ENCODE measurements around the gene TNFAIP8.
"Not testable (repeated sequence)": the region's sequence is repeated elsewhere in the genome, so short reads cannot be mapped to it uniquely, and the experiment has no call there.

TNFAIP8 gene

DNA sequence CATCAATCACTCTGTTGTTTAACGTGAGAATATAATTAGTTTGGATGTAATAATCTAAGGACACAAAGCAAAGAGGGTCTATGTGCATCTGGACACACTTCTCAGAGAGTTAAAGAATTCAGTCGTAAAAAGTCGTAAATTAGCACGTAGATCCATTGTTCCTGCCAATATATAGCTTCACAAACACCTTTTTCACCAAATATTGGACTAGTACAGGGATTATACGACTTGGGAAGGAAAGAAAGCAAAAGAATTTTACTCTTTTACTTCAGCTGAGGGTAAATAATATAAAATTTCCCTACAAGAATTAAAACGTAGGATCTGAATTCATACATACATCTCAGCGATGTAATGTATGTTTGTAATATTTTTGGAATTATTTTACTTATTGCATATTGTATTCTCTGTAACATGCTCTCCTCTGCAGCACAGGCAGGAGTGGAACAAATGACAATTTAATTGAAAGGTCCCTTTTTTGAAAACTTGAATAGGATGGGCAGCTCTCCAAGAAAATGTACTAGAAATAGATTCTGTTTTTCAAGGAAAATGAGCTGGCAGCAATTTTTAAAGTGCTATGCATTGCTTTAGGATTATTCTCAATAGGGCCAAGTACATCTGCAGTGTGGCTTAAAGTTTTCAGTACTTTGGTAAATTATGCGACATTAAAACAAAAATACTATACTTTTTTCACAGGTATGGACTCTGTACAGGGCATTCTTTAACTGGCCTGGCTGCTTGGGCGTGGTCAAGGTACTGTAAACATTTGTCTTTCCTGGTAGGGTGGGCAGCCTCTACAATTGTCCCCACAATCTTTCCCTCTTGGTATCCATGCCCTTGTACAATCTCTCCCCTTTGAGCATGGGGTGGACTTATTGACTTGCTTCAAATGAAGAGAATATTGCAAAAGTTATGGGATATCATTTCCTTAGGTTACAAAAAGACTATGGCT lies 56.7 kb downstream of the TNFAIP8 start:
- in situ Hi-C loops (cut with MboI; ENCODE audit: low sequenced_read_pairs) = loop anchor here (25.0 kb wide), 1 partner anchor 400 kb away; no protein-coding TSS in a partner anchor

DNA sequence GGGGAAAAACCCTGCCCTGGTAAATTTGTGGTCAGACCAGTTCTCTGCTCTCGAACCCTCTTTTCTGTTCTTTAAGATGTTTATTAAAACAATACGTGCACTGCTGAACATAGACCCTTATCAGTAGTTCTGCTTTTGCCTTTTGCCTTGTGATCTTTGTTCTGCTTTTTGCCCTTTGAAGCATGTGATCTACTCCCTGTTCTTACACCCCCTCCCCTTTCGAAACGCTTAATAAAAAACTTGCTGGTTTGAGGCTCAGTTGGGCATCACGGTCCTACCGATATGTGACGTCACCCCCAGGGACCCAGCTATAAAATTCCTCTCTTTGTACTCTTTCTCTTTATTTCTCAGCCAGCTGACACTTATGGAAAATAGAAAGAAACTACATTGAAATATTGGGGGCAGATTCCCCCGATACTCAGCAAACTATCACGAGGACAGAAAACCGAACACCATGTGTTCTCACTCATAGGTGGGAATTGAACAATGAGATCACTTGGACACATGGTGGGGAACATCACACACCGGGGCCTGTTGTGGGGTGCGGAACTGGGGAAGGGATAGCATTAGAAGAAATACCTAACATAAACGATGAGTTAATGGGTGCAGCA lies 58.4 kb downstream of the TNFAIP8 start:
- in situ Hi-C loops (cut with MboI; ENCODE audit: low sequenced_read_pairs) = loop anchor here (25.0 kb wide), 1 partner anchor 402 kb away; no protein-coding TSS in a partner anchor

DNA sequence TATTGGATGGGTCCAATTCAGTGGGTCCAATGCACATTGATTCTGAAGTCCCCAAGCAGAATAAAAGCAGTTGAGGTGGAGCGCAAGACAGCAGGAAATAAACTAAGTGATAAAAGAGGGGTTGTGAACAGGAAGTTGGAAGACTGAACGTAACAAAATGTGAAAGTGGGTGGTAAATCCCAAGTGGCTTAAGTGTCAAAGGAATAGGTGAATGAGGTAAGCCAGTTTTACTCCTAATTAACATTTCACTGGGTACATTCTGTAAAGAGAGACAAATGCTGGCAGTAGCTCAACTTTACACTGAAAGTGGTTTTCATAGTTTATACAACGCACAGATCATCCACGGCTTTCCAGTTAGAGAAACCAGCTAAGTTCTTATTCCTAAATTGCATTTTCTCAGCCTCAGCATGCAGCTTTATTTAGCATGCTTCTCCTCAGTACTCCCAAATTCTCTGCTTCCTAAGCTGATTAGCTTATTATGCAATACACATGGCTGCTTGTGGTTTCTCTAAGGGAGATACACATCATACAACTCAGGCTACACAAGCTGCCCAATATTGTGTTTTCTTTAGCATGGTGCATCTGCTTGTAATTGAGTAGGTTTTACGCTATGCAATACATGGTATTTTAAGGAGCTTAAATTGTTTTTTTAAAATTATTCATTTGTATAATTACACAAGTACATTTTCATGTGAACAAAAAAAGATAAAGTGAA lies 62.2 kb downstream of the TNFAIP8 start:
- in situ Hi-C loops (cut with MboI; ENCODE audit: low sequenced_read_pairs) = loop anchor here (25.0 kb wide), 1 partner anchor 406 kb away; no protein-coding TSS in a partner anchor

DNA sequence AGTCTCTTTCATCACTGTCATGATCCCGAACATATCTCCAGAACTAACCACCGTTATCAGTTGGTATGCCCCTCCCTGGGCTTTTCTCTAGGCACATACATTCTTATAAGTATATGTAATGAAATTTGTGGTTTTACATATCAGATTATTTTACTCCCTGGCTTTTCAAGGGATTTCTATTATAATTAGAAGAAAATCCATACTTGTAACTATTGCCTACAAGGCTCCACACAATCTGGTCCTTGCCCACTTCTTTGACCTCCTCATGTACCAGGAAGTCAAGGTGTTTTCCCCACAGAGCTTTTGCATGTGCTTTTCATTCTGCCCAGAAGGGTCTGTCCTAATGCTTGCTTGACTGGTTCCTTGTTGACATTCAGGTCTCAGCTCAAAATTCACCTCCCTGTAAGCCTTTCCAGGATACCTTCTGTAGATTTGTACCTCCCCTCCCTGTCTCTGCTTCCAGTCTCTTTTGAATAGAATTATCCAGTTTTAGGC lies 62.8 kb downstream of the TNFAIP8 start:
- in situ Hi-C loops (cut with MboI; ENCODE audit: low sequenced_read_pairs) = loop anchor here (25.0 kb wide), 1 partner anchor 406 kb away; no protein-coding TSS in a partner anchor

DNA sequence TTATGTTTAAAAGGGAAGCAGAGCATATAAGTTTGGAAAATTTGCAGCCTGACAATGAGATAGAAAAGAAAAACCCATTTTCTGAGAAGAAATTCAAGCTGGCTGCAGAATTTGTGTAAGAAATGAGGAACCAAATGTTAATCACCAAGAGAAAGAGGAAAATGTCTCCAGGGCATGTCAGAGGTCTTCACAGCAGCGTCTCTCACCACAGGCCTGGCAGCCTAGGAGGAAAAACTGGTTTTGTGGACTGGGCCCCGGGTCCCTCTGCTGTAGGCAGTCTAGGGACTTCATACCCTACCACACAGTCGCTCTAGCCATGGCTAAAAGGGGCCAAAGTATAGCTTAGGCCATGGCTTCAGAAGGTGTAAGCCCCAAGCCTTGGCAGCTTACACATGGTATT lies 64.3 kb downstream of the TNFAIP8 start:
- in situ Hi-C loops (cut with MboI; ENCODE audit: low sequenced_read_pairs) = loop anchor here (25.0 kb wide), 1 partner anchor 408 kb away; no protein-coding TSS in a partner anchor

DNA sequence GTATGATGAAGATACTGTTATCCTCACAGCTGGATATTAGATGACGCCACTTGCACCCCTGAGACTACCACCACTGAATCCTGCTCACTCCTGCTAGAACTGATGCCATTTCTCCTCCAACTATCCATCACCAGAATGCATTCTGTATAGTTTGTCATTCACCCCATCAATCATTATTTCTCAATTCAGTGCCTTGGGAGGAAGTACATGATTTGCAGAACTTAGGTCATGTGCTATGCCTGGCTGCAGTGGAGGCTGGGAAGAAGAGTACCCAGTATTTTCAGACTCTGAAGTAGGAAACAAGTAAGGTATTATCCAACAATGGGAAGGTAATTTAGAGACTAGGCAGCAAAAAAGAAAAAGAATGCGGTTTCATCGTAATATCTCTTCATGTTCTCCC lies 70.2 kb downstream of the TNFAIP8 start:
- in situ Hi-C loops (cut with MboI; ENCODE audit: low sequenced_read_pairs) = no loop called here

DNA sequence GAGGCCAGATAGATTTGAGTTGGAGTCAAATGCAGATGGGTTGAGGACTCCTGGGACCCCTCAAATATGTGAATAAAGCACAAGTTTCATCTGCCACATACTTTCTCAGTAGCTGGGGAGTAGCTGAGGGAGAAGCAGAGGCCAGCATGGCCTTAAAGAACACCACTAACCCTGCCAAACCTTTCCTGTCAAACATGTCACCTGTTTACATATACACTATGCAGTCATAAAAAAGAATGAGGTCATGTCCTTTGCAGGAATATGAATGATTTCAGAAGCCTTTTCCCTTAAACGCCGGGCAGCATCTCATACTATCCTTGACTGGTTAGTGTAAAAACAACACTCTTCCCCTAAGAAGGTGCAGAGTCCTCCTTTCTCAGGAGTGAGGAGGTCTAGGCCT lies 71.2 kb downstream of the TNFAIP8 start:
- in situ Hi-C loops (cut with MboI; ENCODE audit: low sequenced_read_pairs) = no loop called here

DNA sequence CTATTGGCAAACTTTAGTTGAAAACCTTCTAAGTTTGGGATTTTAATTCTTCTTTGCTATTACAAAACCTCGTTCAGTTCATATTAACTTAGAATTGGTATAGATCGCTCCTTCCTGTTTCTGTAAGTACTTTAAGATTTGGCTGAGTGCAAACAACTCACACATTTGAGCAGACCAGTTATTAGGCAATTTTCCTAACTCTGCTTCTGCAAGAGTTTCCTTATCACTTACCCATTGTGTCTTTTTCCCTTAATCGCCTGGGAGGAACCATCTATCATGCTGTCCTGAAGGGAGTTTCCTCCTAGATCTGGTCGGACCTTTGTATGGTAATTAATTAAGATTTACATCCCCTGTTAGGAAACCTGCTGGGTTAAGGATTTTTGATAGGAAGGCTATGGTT lies 71.8 kb downstream of the TNFAIP8 start:
- in situ Hi-C loops (cut with MboI; ENCODE audit: low sequenced_read_pairs) = not testable (repeated sequence)

DNA sequence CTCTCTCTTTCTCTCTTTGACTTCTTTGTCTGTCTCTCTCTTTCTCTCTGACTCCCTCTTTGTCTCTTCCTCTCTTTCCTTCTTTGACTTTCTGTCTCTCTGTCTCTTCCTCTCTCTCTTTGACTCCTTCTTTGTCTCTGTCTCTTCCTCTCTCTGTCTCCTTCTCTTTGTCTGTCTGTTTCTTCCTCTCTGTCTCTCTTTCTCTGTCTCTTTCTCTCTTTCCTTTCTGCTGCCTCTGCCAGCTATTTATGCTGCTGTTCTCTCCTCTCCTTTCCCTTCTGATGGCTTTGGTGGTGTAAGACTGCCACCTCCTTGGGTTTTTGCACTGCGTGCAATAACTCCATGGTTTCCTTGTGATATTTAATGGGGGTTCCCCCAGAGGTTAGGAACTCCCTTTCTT lies 72.3 kb downstream of the TNFAIP8 start:
- in situ Hi-C loops (cut with MboI; ENCODE audit: low sequenced_read_pairs) = not testable (repeated sequence)

DNA sequence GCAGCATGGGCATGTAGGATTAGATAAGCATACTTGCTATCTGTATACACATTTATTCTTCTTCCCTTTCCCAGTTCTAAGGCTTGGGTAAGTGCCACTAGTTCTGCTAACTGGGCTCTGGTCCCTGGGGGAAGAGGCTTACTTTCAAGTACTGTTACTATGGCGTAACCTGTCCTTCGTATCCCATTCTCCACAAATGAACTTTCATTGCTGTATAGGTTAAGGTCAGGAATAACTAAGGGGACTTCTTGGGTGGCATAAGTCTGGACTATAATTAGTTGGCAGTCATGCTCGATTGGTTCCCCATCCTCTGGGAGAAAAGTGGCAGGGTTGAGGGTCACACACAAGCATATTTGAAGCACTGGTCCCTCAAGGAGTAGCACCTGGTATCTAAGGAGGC lies 72.8 kb downstream of the TNFAIP8 start:
- in situ Hi-C loops (cut with MboI; ENCODE audit: low sequenced_read_pairs) = not testable (repeated sequence)

DNA sequence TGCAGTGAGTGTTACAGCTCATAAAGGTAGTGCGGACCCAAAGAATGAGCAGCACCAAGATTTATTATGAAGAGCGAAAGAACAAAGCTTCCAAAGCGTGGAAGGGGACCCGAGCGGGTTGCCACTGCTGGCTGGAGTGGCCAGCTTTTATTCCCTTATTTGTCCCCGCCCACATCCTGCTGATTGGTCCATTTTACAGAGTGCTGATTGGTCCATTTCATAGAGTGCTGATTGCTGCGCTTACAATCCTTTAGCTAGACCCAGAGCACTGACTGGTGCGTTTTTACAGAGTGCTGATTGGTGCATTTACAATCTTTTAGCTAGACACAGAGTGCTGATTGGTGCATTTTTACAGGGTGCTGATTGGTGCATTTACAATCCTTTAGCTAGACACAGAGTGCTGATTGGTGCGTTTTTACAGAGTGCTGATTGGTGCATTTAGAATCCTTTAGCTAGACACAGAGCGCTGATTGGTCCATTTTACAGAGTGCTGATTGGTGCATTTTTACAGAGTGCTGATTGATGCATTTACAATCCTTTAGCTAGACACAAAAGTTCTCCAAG lies 76.9 kb downstream of the TNFAIP8 start:
- in situ Hi-C loops (cut with MboI; ENCODE audit: low sequenced_read_pairs) = not testable (repeated sequence)

DNA sequence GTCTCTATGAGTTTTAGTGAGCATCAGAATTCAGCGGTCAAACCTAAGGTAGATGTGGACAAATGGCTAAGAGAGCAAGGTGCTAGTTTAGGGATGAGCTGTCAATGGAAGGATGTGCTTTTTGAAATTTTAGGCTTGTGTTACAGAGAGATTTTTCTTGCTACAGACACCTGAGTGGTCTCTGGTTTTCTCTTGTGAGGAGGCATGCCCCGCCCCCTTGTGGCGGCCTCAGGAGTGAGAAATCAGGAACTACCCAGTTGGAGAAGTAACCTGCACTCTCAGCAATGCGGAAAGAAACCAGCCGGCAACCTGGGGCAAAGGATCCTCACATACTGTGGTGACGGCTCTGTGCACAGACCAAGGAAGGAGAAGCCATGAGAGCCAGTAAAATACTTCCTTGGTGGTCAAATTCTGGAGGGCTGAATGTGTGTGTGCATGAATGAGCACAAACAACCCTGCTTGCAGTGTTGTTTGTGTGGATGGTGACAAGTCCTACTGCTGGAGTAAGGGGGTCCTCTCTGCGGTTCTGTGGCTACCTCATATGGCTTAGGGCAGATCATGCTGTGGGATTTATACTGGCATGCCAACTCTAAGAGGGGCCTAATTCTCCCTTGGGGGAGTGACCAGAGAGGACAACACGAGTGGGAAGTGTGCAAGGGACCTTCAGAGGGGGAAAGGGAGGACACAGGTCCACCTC lies 79.8 kb downstream of the TNFAIP8 start:
- in situ Hi-C loops (cut with MboI; ENCODE audit: low sequenced_read_pairs) = no loop called here

DNA sequence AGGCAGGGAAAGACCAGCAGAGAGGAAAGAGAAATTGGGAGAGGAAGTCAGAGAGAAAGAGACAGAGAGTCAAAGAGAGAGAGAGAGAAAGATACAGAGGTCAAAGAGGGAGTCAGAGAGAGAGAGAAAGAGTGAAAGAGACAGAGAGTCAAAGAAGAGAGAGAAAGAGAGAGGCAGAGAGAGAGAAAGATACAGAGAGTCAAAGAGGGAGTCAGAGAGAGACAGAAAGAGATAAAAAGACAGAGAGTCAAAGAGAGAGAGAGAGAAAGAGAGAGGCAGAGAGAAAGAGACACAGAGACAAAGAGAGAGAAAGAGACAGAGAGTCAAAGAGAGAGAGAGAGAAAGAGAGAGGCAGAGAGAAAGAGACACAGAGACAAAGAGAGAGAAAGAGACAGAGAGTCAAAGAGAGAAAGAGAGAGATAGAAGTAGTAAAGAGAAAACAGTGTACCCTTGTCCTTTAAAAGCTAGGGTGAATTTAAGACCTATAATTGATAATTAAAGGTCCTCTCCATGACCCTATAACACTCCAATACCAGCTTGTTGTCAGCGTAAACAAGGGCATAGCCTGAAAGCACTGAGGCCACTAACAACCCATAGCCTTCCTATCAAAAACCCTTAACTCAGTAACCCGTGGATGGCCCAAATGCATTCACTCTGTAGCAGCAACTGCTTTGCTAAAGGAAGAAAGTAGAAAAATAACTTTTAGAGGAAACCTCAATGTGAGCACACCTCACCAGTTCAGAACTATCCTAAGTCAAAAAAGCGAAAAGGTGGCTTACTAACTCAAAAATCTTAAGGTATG lies 82.2 kb downstream of the TNFAIP8 start:
- in situ Hi-C loops (cut with MboI; ENCODE audit: low sequenced_read_pairs) = not testable (repeated sequence)

DNA sequence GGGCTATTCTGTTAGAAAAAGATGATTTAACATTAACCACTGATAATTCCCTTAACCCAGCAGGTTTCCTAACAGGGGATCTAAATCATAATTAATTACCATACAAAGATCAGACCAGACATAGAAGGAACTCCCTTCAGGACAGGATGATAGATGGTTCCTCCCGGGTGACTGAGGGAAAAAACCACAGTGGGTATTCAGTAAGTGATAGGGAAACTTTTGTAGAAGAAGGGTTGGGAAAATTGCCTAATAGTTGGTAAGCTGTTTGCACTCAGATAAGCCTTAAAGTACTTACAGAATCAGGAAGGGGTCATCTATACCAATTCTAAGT lies 82.7 kb downstream of the TNFAIP8 start:
- in situ Hi-C loops (cut with MboI; ENCODE audit: low sequenced_read_pairs) = not testable (repeated sequence)

DNA sequence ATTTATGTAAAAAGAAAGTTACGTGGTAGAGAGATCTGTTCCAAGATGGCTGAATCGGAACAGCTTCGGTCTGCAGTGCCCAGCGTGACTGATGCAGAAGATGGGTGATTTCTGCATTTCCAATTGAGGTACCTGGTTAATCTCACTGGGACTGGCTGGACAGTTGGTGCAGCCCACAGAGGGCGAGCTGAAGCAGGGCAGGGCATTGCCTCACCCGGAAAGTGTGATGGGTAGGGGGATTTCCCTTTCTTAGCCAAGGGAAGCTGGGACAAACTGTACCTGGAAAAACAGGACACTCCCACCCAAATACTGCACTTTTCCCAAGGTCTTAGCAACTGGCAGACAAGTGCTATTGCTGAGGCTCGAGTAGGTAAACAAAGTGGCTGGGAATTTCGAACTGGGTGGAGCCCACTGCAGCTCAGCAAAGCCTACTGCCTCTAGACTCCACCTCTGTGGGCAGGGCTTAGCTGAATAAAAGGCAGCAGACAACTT lies 83.4 kb downstream of the TNFAIP8 start:
- in situ Hi-C loops (cut with MboI; ENCODE audit: low sequenced_read_pairs) = no loop called here

DNA sequence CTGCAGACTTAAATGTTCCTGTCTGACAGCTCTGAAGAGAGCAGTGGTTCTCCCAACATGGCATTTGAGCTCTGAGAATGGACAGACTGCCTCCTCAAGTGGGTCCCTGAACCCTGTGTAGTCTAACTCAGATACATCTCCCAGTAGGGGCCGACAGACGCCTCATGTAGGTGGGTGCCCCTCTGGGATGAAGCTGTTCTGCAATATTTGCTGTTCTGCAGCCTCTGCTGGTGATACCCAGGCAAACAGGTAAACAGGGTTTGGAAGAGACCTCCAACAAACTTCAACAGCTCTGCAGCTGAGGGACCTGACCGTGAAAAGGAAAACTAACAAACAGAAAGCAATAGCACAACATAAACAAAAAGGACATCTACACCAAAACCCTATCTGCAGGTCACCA lies 83.8 kb downstream of the TNFAIP8 start:
- in situ Hi-C loops (cut with MboI; ENCODE audit: low sequenced_read_pairs) = not testable (repeated sequence)

DNA sequence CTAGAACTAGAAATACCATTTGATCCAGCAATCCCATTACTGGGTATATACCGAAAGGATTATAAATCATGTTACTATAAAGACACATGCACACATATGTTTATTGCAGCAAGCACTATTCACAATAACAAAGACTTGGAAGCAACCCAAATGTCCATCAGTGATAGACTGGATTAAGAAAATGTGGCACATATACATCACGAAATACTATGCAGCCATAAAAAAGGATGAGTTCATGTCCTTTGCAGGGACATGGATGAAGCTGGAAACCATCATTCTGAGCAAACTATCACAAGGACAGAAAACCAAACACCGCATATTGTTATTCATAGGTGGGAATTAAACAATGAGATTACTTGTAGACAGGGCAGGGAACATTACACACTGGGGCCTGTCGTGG lies 88.8 kb downstream of the TNFAIP8 start:
- in situ Hi-C loops (cut with MboI; ENCODE audit: low sequenced_read_pairs) = not testable (repeated sequence)

DNA sequence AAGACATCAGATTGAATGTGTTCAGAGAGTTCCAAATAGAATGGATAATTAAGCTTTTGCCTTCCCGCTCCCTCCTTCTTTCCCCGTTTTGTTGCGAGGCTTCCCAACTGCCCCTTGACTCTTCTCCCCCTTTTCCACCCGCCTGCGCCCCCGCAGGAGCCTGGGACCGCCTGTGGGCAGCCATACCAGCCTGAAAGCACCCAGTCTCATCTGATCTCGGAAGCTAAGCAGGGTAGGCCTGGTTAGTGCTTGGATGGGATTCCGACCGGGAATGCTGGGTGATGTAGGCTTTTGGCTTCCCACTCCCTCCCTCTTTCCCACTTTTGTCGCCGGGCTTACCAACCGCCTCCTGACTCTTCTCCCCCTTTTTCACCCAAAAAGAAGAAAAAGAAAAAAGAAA lies 89.7 kb downstream of the TNFAIP8 start:
- in situ Hi-C loops (cut with MboI; ENCODE audit: low sequenced_read_pairs) = no loop called here

Measured in HL-60/S4 (cell line).